Natural killer cell treated with Interleukin-12 subunit alpha and Interleukin-12 subunit beta and Interleukin-15 and Interleukin-18, amount 100 ng/mL, for 72 hours (primary cell): ENCODE data around the gene IGFBP6. TPM values are rescaled to one million over a fixed set of nuclear protein-coding genes. Genes with fewer than 3 reads are reported as not detected.
A peak's percentile ranks its signal among the peaks of the same experiment; 100 is the strongest.

Source experiments
- ATAC-seq, 2 donors: fragments of 150-1000 bp; cut with Tn5 transposase in 1 of 2; sonication (Bioruptor Pico), chemical (Tn5 transposase) in 1 of 2; 2 replicates each; pipeline ENCODE4 v1.10.0; 2021
- DNase-seq: peaks from one replicate; pipeline ENCODE4 v3.0.0; 2022; ENCODE audit warnings: low spot score
- H3K27ac Mint-ChIP-seq, 2 donors: 1 replicate in 1 of 2; 2 replicates in 1 of 2; pipeline ENCODE4 v1.8.0; 2022; ENCODE audit warnings: mixed read lengths in 2 of 2, mild to moderate bottlenecking in 1 of 2, moderate library complexity in 1 of 2
- H3K27me3 Mint-ChIP-seq, 2 donors: 1 replicate in 1 of 2; 2 replicates in 1 of 2; pipeline ENCODE4 v1.8.0; 2022; ENCODE audit warnings: mixed read lengths in 2 of 2
- H3K36me3 Mint-ChIP-seq: one replicate; pipeline ENCODE4 v1.8.0; 2022; ENCODE audit warnings: mixed read lengths
- H3K4me1 Mint-ChIP-seq, 2 donors: 1 replicate in 1 of 2; 2 replicates in 1 of 2; pipeline ENCODE4 v1.8.0; 2022; ENCODE audit warnings: low read depth in 2 of 2, mixed read lengths in 2 of 2, mild to moderate bottlenecking in 1 of 2
- H3K4me3 Mint-ChIP-seq: one replicate; pipeline ENCODE4 v1.8.0; 2022; ENCODE audit warnings: mixed read lengths
- H3K9me3 Mint-ChIP-seq: 2 replicates; pipeline ENCODE4 v1.8.0; 2022; ENCODE audit warnings: mixed read lengths
- total RNA-seq, 2 donors: library from RNA; stranded (reverse); gene quantifications; one replicate each; pipeline ENCODE4 v1.2.3, GENCODE V29; 2022

The IGFBP6 gene
- total RNA-seq, 2 donors from 2014 or later: not detected

- peaks cover 9% of the 10 kb centered on the region for H3K36me3 Mint-ChIP-seq
- H3K27ac Mint-ChIP-seq: peak overlapping the region in 1 of 2 donors; percentile 10
These were observed 23.6 kb upstream of the IGFBP6 start for GRCh38 chr12:53073881-53074280.

GRCh38 chr12:53074283-53074998 is 23.0 kb upstream of the IGFBP6 start:
- Mint-ChIP-seq H3K36me3 (peaks cover 9% of the 10 kb centered on the region), H3K4me3 (no peak overlapping the region), H3K27ac (peak overlapping the region in 1 of 2 donors; percentile 10)

More at GRCh38 chr12:53073881-53074280, 23.6 kb upstream of the IGFBP6 start:
- Mint-ChIP-seq H3K27me3 (no peaks in the 10 kb centered on the region), H3K4me1 (peaks cover 31 to 34% of the 10 kb centered on the region in 2 donors), H3K9me3 (no peaks in the 10 kb centered on the region), H3K4me3 (no peak overlapping the region)
- DNase-seq (no peak), ATAC-seq (no peak)

GRCh38 chr12:53074999-53075370 is 22.5 kb upstream of the IGFBP6 start:
- ATAC-seq: no peak
- Mint-ChIP-seq H3K4me1 (peaks cover 38% of the 10 kb centered on the region in 2 donors), H3K4me3 (no peak overlapping the region), H3K27ac (peak overlapping the region in 1 of 2 donors; percentile 10), H3K36me3 (peaks cover 9% of the 10 kb centered on the region), H3K27me3 (no peaks in the 10 kb centered on the region), H3K9me3 (no peaks in the 10 kb centered on the region)
- DNase-seq: no peak

More at GRCh38 chr12:53074283-53074998, 23.0 kb upstream of the IGFBP6 start:
- H3K4me1 Mint-ChIP-seq: peaks cover 33 to 34% of the 10 kb centered on the region in 2 donors
- H3K9me3 Mint-ChIP-seq: no peaks in the 10 kb centered on the region
- DNase-seq (no peak), ATAC-seq (no peak)
- no peaks in the 10 kb centered on the region for H3K27me3 Mint-ChIP-seq

DNA sequence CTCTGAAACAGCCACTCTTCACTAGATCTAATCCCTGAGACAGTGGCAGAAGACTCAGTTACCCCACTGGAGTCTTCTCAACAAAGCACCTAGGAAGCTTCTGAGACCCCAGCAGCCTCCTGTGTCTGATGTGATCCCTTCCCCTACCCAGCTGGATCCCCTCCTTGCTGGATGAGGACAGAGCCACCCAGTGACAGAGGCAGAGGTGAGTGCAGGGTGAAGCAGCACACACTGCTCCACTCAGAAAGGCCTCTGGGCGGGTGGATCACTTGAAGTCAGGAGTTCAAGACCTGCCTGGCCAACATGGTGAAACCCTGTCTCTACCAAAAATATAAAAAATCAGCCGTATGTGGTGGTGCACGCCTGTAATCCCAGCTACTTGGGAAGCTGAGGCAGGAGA is 21.0 kb upstream of the IGFBP6 start:
- peaks cover 42% of the 10 kb centered on the region in 2 donors for H3K4me1 Mint-ChIP-seq
- H3K9me3 Mint-ChIP-seq: peaks cover 2% of the 10 kb centered on the region
- H3K4me3 Mint-ChIP-seq: no peak overlapping the region
- ATAC-seq: no peak
- no peak for DNase-seq
- no peaks in the 10 kb centered on the region for H3K27me3 Mint-ChIP-seq
- H3K27ac Mint-ChIP-seq: peak overlapping the region in 1 of 2 donors; percentile 52
- H3K36me3 Mint-ChIP-seq: peaks cover 9% of the 10 kb centered on the region

DNA sequence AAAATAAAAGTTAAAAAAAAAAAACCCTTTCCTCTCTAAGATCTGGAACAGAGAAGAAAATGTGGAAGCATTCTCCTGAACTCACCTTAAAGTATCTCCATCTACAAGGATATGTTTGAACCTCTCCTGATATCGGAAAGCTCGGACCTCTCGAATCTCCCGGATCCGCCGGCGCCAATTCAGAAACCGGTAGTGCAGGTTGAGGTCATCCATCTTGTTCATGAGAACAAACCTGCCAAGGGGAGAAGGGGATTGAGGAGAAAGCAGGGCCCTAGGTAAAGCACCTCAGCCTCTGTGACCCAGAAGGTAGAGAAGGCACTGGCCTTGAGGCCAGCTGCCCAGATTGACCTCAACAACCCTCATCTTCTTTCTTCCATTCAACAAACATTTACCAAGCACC is 20.4 kb upstream of the IGFBP6 start:
- peaks cover 9% of the 10 kb centered on the region for H3K36me3 Mint-ChIP-seq

GRCh38 chr12:53078425-53079225 is 18.8 kb upstream of the IGFBP6 start:
- peaks cover 36 to 39% of the 10 kb centered on the region in 2 donors for H3K4me1 Mint-ChIP-seq
- peak overlapping the region; percentile 87 for H3K4me3 Mint-ChIP-seq
- ATAC-seq (peak in 1 of 2 donors; percentile 10), DNase-seq (no peak)
- no peaks in the 10 kb centered on the region for H3K27me3 Mint-ChIP-seq
- H3K27ac Mint-ChIP-seq: peak overlapping the region; percentile 75 to 89
- peaks cover 2% of the 10 kb centered on the region for H3K9me3 Mint-ChIP-seq
- peaks cover 9% of the 10 kb centered on the region for H3K36me3 Mint-ChIP-seq

More for the DNA sequence above, 20.4 kb upstream of the IGFBP6 start:
- DNase-seq (no peak), ATAC-seq (no peak)
- peaks cover 2% of the 10 kb centered on the region for H3K9me3 Mint-ChIP-seq
- H3K4me3 Mint-ChIP-seq: peak overlapping the region; percentile 87
- H3K4me1 Mint-ChIP-seq: peaks cover 38 to 40% of the 10 kb centered on the region in 2 donors
- H3K27ac Mint-ChIP-seq: no peak overlapping the region
- H3K27me3 Mint-ChIP-seq: no peaks in the 10 kb centered on the region

- ATAC-seq (peak; percentile 99), DNase-seq (peak; percentile 98)
- peak within 1 kb of the TSS; percentile 75 to 89 for H3K27ac Mint-ChIP-seq
- H3K27me3 Mint-ChIP-seq: no peaks in the 10 kb centered on the region
- peak within 1 kb of the TSS; percentile 87 for H3K4me3 Mint-ChIP-seq
- peaks cover 2% of the 10 kb centered on the region for H3K9me3 Mint-ChIP-seq
- H3K4me1 Mint-ChIP-seq: peaks cover 29 to 36% of the 10 kb centered on the region in 2 donors
- H3K36me3 Mint-ChIP-seq: peaks cover 5% of the 10 kb centered on the region
These were observed 18.0 kb upstream of the IGFBP6 start, which contains the start of gene SPRYD3 for GRCh38 chr12:53079226-53080117. Gene SPRYD3 (minus strand): TSS chr12:53079390. CDS start chr12:53079333, 57 bp downstream.

DNA sequence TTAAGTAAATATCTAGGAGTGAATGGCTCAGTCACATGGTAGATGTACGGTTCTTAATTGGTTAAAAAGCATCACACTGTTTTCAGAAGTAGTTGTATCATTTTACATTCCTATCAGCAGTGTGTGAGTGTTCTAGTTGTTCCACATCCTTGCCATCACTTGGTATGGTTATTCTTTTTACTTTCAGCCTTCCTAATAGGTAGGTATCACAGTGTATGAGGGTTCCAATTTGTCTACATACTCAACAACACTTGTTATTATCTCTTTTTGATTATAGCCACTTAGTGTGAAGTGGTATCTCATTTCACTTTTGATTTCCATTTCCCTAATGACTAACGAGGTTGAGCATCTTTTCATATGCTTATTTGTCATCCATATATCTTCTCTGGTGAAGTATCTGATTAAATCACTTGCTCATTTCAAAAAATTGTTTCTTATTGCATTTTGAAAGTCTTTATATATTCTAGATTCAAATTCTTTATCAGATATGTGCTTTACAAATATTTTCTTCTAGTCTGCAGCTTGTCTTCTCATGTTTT is 14.8 kb upstream of the IGFBP6 start:
- no peak overlapping the region for H3K27ac Mint-ChIP-seq
- no peaks in the 10 kb centered on the region for H3K36me3 Mint-ChIP-seq
- H3K4me3 Mint-ChIP-seq: no peak overlapping the region
- H3K9me3 Mint-ChIP-seq: peaks cover 2% of the 10 kb centered on the region
- no peak for DNase-seq
- peaks cover 16% of the 10 kb centered on the region in 2 donors for H3K4me1 Mint-ChIP-seq
- peaks cover 7 to 9% of the 10 kb centered on the region in 2 donors for H3K27me3 Mint-ChIP-seq
- no peak for ATAC-seq

DNA sequence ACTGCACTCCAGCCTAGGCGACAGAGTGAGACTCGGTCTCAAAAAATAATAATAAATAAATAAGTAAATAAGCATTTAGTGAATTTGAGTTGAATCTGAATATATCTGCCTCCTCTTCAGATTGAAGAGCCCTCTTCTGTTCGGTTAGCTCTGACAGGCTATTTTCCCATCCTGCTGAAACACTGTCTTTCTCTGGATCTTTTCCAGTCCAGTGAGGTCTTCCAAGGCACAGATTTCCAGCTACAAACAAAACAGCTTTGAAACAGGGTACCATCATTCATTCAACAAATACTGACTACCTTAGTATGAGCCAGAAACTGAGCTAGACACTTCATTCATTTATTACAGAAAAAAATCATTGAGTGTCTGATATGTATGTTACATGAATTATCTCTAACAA is 11.1 kb upstream of the IGFBP6 start:
- Mint-ChIP-seq H3K9me3 (no peaks in the 10 kb centered on the region), H3K4me1 (no peaks in the 10 kb centered on the region), H3K36me3 (no peaks in the 10 kb centered on the region), H3K4me3 (no peak overlapping the region), H3K27me3 (peaks cover 7 to 15% of the 10 kb centered on the region in 2 donors), H3K27ac (no peak overlapping the region)
- DNase-seq (no peak), ATAC-seq (no peak)

DNA sequence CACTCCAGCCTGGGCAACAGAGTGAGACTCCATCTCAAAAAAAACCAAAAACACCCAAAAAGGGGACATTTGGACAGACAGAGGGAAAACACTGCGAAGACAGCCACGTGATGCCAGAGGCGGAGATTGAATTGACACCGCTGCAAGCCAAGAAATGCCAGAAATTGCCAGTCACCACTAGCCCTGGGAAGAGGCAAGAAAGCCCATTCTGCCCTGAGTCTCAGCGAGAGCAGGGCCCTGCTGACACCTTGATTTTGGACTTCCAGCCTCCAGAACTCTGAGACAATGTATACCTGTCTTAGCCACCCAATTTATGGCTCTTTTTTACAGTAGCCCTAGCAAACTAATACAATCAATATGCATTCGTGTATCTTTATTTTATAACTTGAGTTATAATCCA is 7.4 kb upstream of the IGFBP6 start:
- ATAC-seq (no peak), DNase-seq (no peak)
- Mint-ChIP-seq H3K27me3 (peaks cover 7 to 20% of the 10 kb centered on the region in 2 donors), H3K9me3 (no peaks in the 10 kb centered on the region), H3K4me3 (no peak overlapping the region), H3K36me3 (no peaks in the 10 kb centered on the region), H3K4me1 (peaks cover 0 to 8% of the 10 kb centered on the region in 2 donors), H3K27ac (no peak overlapping the region)

DNA sequence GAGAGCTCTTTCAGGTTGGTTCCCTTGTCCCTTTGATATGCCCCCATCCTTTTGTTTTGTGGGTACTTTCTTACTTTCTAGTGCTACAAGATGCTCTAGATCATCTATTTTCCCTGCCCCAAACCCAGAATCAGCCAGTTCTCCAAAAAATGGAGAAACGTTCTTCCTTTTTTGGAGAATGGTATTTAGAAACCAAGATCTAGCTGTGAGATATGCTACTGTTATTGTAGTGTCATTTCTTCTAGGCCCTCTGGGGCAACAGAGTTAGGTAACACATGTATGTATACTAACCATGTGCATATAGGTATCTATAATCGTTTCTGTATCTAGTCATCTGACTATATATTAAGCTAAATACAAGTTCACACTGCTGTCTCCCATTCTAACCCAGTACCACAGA is 6.9 kb upstream of the IGFBP6 start:
- DNase-seq (no peak), ATAC-seq (no peak)
- H3K4me3 Mint-ChIP-seq: no peak overlapping the region
- H3K4me1 Mint-ChIP-seq: peaks cover 0 to 8% of the 10 kb centered on the region in 2 donors
- H3K27me3 Mint-ChIP-seq: peaks cover 7 to 21% of the 10 kb centered on the region in 2 donors
- no peaks in the 10 kb centered on the region for H3K9me3 Mint-ChIP-seq
- no peaks in the 10 kb centered on the region for H3K36me3 Mint-ChIP-seq
- no peak overlapping the region for H3K27ac Mint-ChIP-seq

DNA sequence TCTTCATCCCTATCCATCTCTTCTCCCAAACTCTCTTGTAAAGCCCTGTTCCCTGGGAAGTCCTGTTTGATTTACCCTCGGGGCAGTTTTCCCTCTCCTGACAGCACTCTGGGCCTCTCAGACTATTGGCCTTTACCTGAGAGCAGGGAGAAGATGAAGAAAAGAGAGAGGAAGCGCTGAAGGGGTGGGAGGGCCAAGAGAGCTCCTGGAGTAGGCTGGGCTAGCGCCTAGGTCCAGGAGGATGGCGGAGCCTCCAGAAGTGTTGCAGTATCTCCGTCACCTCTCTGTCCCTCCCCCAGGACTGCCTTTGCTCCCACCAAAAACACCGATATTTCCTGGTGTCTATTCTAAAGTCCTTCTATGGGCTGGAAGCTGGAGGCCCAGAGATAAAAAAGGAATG is 5.7 kb upstream of the IGFBP6 start:
- Mint-ChIP-seq H3K4me3 (no peak overlapping the region), H3K36me3 (no peaks in the 10 kb centered on the region), H3K4me1 (peaks cover under 1 to 8% of the 10 kb centered on the region in 2 donors), H3K27ac (no peak overlapping the region), H3K9me3 (no peaks in the 10 kb centered on the region), H3K27me3 (peaks cover 7 to 17% of the 10 kb centered on the region in 2 donors)
- DNase-seq (no peak), ATAC-seq (no peak)
